ENCODE data around the gene COA1.
A peak's percentile ranks its signal among the peaks of the same experiment; 100 is the strongest.
"Not testable (repeated sequence)": the region's sequence is repeated elsewhere in the genome, so short reads cannot be mapped to it uniquely, and the experiment has no call there.

Gene COA1

GRCh38 chr7:43758029-43758821 lies 28.9 kb upstream of the COA1 start, which contains the start of gene BLVRA:
BLVRA (plus strand) TSS chr7:43758680; CDS start chr7:43771159, 12,479 bp downstream.
- peak; percentile 72 for DNase-seq

DNA sequence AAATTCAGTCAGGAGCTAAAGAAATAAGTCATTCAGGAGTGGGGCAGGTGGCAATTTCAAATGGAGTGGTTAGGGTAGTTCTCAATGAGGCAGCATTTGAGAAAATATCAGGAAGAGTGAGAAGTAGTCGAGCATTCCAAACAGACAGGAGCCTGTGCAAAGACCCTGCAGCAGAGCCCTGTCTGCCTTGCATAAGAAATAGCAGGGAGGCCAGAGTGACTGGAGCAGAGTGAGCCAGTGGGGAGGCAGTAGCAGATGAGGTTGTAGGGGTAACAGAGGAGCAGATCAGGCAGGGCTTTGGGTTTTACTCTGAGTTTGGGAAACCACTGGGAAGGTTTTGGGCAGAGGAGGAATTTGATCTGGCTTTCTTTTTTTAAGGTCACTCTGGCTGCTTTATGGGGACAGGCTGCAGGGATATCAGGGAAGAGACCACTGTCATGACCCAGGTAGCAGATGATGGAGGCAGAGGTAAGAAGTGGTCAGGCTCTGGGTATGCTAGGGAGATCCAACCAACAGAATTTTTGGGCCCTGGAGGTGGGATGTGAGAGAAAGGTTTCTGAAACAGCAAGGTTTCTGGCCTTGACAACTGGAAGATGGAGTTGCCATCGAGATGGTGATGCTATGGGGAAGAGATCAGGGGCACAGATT lies 27.9 kb upstream of the COA1 start:
- DNase-seq: no peak

- peak; percentile 53 for DNase-seq
These were observed 27.2 kb upstream of the COA1 start for GRCh38 chr7:43756368-43757072.

GRCh38 chr7:43754596-43754995 lies 25.3 kb upstream of the COA1 start:
- no peak for DNase-seq

GRCh38 chr7:43753843-43754242 lies 24.5 kb upstream of the COA1 start:
- DNase-seq: no peak

GRCh38 chr7:43753271-43753810 lies 24.0 kb upstream of the COA1 start:
- no peak for DNase-seq

DNA sequence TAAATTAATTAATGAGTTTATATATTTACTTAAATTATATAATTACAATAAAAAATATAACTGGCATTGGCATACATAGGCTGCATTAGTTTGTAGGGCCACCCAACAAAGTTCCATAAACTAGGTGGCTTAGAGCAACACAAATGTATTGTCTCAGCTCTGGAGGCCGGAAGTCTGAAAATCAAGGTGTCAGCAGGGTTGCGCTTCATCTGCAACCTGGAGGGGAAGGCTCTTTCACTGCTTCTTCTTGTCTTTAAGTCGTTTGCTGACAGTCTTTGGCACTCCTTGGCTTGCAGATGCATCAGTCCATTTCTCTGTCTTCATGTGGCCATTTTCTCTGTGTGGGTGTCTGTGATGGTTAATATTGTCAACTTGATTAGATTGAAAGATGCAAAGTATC lies 23.1 kb upstream of the COA1 start:
- DNase-seq: no peak

GRCh38 chr7:43750016-43750887 lies 20.9 kb upstream of the COA1 start:
- DNase-seq: no peak

- DNase-seq: no peak
These were observed 20.1 kb upstream of the COA1 start for GRCh38 chr7:43749383-43749940.

DNA sequence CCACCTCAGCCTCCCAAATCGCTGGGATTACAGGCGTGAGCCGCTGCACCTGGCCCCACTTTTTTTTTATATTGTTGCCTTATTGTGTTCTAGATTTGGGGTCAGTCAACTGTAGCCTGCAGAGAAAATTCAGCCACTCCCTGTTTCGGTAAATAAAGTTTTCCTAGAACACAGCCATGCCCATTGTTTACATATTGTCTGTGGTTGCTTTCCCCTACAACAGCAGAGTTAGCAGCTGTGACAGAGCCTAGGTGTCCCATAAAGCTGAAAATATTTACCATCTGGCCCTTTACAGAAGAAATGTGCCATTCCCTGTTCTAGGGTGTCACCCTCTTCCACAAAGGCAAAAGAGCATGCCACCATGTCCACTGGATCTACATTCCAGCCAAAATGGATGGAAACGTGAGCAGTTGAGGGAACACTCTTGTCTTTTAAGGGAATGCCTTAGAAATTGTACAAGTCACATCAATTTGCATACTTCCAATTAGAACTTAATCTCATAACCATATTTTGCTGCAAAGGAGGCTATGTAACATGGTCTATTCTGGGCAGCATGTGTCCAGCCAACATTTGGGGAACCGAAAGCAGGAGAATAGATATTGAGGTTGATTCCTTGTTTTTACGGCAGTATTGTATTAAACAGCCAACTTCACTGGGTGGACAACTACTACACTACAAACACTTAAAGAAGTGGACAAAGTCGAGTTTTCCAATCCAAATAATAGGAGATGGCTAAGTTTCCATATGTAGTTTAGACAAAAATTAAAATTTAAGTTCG lies 18.2 kb upstream of the COA1 start:
- DNase-seq: no peak

- DNase-seq: no peak
These were observed 13.4 kb upstream of the COA1 start for GRCh38 chr7:43742692-43743091.

DNA sequence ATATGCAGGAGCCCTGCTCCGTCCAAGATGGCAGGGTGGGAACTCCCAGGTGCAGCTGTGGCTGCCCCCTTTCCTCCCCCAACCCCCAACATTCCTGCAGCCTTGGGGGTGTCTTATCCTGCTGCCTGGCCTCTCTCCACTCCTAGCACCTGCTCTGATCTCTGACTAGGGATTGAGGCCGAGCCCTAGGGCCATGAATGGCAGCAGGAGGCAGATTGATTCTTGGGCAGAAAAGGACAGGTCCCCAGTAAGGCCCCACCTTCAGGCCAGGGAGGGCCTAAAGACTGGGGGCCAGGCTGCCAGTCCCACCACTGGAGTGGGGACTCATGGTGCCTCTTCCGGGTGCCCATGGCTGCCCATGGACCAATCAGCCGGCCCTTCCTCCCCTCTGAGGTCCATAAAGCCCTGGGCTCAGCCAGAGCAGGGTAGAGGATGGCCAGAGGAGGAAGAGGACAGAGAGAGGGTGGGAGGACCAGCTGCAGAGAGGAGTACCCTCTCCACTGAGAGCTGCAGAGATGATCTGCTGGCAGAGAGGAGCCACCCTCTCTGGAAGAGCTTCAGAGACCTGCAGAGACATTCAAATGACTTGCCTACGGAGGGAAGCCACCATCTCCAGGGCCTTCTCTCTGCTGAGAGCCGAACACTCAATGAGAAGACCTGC lies 8.3 kb upstream of the COA1 start:
- no peak for DNase-seq

- peak; percentile 58 for DNase-seq
These were observed 6.7 kb upstream of the COA1 start for GRCh38 chr7:43735802-43736603.

- DNase-seq: no peak
These were observed 6.1 kb upstream of the COA1 start for GRCh38 chr7:43735403-43735801.

- DNase-seq: not testable (repeated sequence)
These were observed 5.4 kb upstream of the COA1 start for GRCh38 chr7:43734575-43735332.

DNA sequence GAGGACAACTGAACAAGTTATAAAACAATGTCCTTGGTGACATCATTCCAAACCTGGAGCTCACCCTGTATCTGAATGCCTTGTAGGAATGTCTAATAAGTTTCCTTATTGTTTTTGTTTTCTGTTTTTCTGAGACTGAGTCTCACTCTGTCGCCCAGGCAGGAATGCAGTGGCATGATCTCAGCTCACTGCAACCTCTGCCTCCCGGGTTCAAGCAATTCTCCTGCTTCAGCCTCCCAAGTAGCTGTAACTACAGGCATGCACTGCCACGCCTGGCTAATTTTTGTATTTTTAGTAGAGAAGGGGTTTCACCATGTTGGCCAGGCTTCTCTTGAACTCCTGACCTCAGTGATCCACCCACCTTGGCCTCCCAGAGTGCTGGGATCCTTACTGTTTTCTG lies 2.2 kb upstream of the COA1 start:
- DNase-seq: not testable (repeated sequence)

DNA sequence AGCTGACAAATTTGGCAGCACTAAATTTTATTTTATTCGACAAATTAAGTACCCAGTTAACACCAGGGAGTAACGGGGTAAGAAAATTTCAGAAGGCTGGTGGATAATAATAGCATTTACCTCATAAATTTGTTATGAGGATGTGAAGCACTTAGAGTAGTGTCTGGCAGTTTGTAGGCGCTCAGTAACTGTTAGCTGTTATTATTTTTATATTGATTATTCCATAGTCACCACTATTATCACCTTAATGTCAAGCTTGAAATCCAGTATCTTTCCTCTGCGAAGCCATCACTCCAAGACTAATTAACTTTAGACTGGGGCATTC lies 563 bp upstream of the COA1 start:
- DNase-seq: no peak

DNA sequence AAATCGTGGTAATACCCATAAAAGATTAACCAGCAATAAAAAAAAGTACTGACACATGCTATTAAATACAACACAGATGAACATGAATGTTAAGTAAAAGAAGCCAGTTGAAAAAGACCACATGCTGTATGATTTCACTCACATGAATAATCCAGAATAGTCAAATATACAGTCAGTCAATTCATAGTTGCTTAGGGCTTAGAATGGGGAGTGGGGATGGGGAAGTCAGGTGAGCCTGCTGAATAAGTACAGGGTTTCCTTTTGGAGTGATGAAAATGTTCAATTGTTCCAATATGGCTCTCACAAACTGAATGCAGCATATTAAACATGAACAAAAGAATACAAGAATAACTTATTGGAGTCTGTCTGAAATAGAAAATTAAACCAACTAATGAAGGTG lies 1.8 kb downstream of the COA1 start:
- no peak for DNase-seq

DNA sequence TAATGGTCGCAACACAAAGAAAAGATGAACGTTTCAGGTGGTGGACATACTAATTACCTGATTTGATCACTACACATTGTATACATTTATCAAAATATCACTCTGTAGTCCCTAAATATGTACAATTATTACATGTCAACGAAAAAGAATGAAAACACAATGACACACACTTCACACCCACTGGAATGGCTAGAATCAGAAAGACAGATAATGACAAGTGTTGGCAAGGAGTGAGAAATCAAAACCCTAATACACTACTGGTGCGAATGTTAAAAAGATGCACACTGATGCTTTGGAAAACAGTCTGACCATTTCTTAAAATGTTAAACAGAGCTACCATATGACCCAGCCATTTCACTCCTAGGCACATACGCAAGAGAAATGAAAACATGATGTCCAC lies 2.3 kb downstream of the COA1 start:
- DNase-seq: no peak

Measured in stimulated activated CD8-positive, alpha-beta memory T cell treated with anti-CD3 and anti-CD28 coated beads, Interleukin-4, amount 100 ng/mL, for 48 hours (primary cell).